A673 (cell line): ENCODE measurements around the gene SARNP.

ENCODE experiments used
- CTCF ChIP-seq: fragments of 300-800, 200-600 bp; sonication (generic); conservative IDR thresholded peaks from 2 replicates; pipeline ENCODE4 v1.5.1; 2017; ENCODE audit warnings: low read depth, mild to moderate bottlenecking, antibody characterized with exemption, low read length, moderate library complexity, mixed read lengths
- EZH2 ChIP-seq: fragments of 200-600 bp; sonication (generic); IDR thresholded peaks from 2 replicates; pipeline ENCODE4 v1.6.1; 2017; ENCODE audit warnings: borderline replicate concordance, low read depth, mild to moderate bottlenecking, mixed read lengths, antibody characterized with exemption, low read length; ENCODE audit not compliant: poor library complexity, severe bottlenecking

- TF ChIP-seq CTCF (no peak), EZH2 (no peak)
Observed at GRCh38 chr12:55746174-55746912, 71.2 kb downstream of the SARNP start.
